Erythroblast (primary cell): Measurements from ENCODE around the gene FAM76A.

ENCODE experiments used
- GATA1 ChIP-seq: IDR thresholded peaks from 2 replicates; pipeline ENCODE4 v1.6.1; 2011; ENCODE audit warnings: low read depth, mild to moderate bottlenecking, control low read depth, low read length, moderate library complexity
- POLR2A ChIP-seq: IDR thresholded peaks from 2 replicates; pipeline ENCODE4 v1.6.1; 2011; ENCODE audit warnings: mild to moderate bottlenecking, low read length

- no peak for TF ChIP-seq POLR2A
- no peak for TF ChIP-seq GATA1
Observed at GRCh38 chr1:27686223-27686990, 39.4 kb upstream of the FAM76A start.
